ENCODE data around the gene MAFG. TPM values are rescaled to one million over a fixed set of nuclear protein-coding genes. Genes with fewer than 3 reads are reported as not detected.

MAFG gene
- total RNA-seq, 1 donor from 2014 or later, result 12.3 TPM

GRCh38 chr17:81935709-81936084 lies 8.2 kb upstream of the MAFG start:
- ATAC-seq, result no peak

GRCh38 chr17:81934850-81935708 lies 7.5 kb upstream of the MAFG start:
- no peak for ATAC-seq

- ATAC-seq, result no peak
Measured at GRCh38 chr17:81934098-81934757, 6.7 kb upstream of the MAFG start.

GRCh38 chr17:81933178-81933699 lies 5.7 kb upstream of the MAFG start:
- no peak for ATAC-seq

- ATAC-seq, result no peak
Measured at GRCh38 chr17:81932333-81932983, 4.9 kb upstream of the MAFG start.

- ATAC-seq, result no peak
Measured at GRCh38 chr17:81931557-81932332, 4.2 kb upstream of the MAFG start.

- no peak for ATAC-seq
Measured at GRCh38 chr17:81931189-81931556, 3.6 kb upstream of the MAFG start.

- no peak for ATAC-seq
Measured at GRCh38 chr17:81930142-81931125, 2.9 kb upstream of the MAFG start.

- no peak for ATAC-seq
Measured at GRCh38 chr17:81929253-81930141, 2.0 kb upstream of the MAFG start.

- peak; percentile 2 for ATAC-seq
Measured at GRCh38 chr17:81928544-81929252, 1.2 kb upstream of the MAFG start.

GRCh38 chr17:81927152-81927652 lies 333 bp downstream of the MAFG start:
- ATAC-seq, result no peak

GRCh38 chr17:81926451-81927151 lies 934 bp downstream of the MAFG start:
- peak; percentile 22 for ATAC-seq

GRCh38 chr17:81925860-81926450 lies 1.6 kb downstream of the MAFG start:
- no peak for ATAC-seq

GRCh38 chr17:81924557-81925532 lies 2.7 kb downstream of the MAFG start:
- no peak for ATAC-seq

- peak; percentile 56 for ATAC-seq
Measured at GRCh38 chr17:81923302-81924260, 4.0 kb downstream of the MAFG start.

Measured in esophagus mucosa (tissue), 1 donor.